Activated CD8-positive, alpha-beta memory T cell treated with anti-CD3 and anti-CD28 coated beads for 4 hours (primary cell): ENCODE measurements around the gene MFGE8.
A peak's percentile ranks its signal among the peaks of the same experiment; 100 is the strongest.

Source experiments
- DNase-seq, 2 donors: peaks; one replicate each; pipeline ENCODE4 v3.0.0-alpha.2; 2020; ENCODE audit warnings: low read depth in 2 of 2

Gene MFGE8

GRCh38 chr15:88920186-88920891, 7.2 kb upstream of the MFGE8 start:
- DNase-seq = no peak

- DNase-seq = no peak
Observed at GRCh38 chr15:88918738-88919137, 5.6 kb upstream of the MFGE8 start.

GRCh38 chr15:88917760-88918159, 4.6 kb upstream of the MFGE8 start:
- DNase-seq = no peak

GRCh38 chr15:88915354-88915753, 2.2 kb upstream of the MFGE8 start:
- DNase-seq = no peak

- DNase-seq = no peak
Observed at GRCh38 chr15:88913850-88914169, 631 bp upstream of the MFGE8 start.

GRCh38 chr15:88912500-88912921, 668 bp downstream of the MFGE8 start:
- no peak for DNase-seq

- DNase-seq = no peak
Observed at GRCh38 chr15:88911766-88912118, 1.4 kb downstream of the MFGE8 start.

- DNase-seq = no peak
Observed at GRCh38 chr15:88909956-88910831, 3.0 kb downstream of the MFGE8 start.

GRCh38 chr15:88908697-88909621, 4.2 kb downstream of the MFGE8 start:
- no peak for DNase-seq

GRCh38 chr15:88908123-88908522, 5.1 kb downstream of the MFGE8 start:
- no peak for DNase-seq

- DNase-seq = no peak
Observed at GRCh38 chr15:88907111-88907510, 6.1 kb downstream of the MFGE8 start.

GRCh38 chr15:88906551-88906950, 6.6 kb downstream of the MFGE8 start:
- DNase-seq = no peak

GRCh38 chr15:88906130-88906529, 7.0 kb downstream of the MFGE8 start:
- DNase-seq = no peak

GRCh38 chr15:88905576-88905975, 7.6 kb downstream of the MFGE8 start:
- DNase-seq = no peak

- peak; percentile 81 to 84 for DNase-seq
Observed at GRCh38 chr15:88904624-88905327, 8.4 kb downstream of the MFGE8 start.

- DNase-seq = no peak
Observed at GRCh38 chr15:88904257-88904623, 8.9 kb downstream of the MFGE8 start.

GRCh38 chr15:88902846-88903245, 10.3 kb downstream of the MFGE8 start:
- DNase-seq = no peak

- no peak for DNase-seq
Observed at GRCh38 chr15:88902221-88902835, 10.9 kb downstream of the MFGE8 start.

- no peak for DNase-seq
Observed at GRCh38 chr15:88901508-88902220, 11.5 kb downstream of the MFGE8 start.

- DNase-seq = no peak
Observed at GRCh38 chr15:88900982-88901418, 12.2 kb downstream of the MFGE8 start.
